Endodermal cell (in vitro differentiated cells): ENCODE data around the gene TRPV5. TPM values are rescaled to one million over a fixed set of nuclear protein-coding genes. Genes with fewer than 3 reads are reported as not detected.
A peak's percentile ranks its signal among the peaks of the same experiment; 100 is the strongest.

Experiments
- DNase-seq: peaks from one replicate; pipeline ENCODE4 v3.0.0-alpha.2; 2017
- H3K27ac ChIP-seq: 2 replicates; pipeline ENCODE4 v1.5.1; 2013; ENCODE audit warnings: mild to moderate bottlenecking, low read depth, low read length, moderate library complexity
- H3K27me3 ChIP-seq: 2 replicates; pipeline ENCODE4 v1.6.1; 2013; ENCODE audit warnings: mild to moderate bottlenecking, low read length, moderate library complexity; ENCODE audit not compliant: insufficient read depth, control insufficient read depth, poor library complexity, severe bottlenecking
- H3K36me3 ChIP-seq: 2 replicates; pipeline ENCODE4 v1.7.0; 2013; ENCODE audit warnings: mild to moderate bottlenecking, low read length, moderate library complexity; ENCODE audit not compliant: control insufficient read depth, insufficient read depth
- H3K4me1 ChIP-seq: one replicate; pipeline ENCODE4 v1.7.0; 2013; ENCODE audit warnings: low read length; ENCODE audit not compliant: control insufficient read depth, insufficient read depth
- H3K4me3 ChIP-seq: 2 replicates; pipeline ENCODE4 v1.5.1; 2013; ENCODE audit warnings: mild to moderate bottlenecking, low read length, moderate library complexity
- H3K9ac ChIP-seq: 2 replicates; pipeline ENCODE4 v1.6.1; 2013; ENCODE audit warnings: mild to moderate bottlenecking, low read length, moderate library complexity; ENCODE audit not compliant: poor library complexity, severe bottlenecking; ENCODE audit errors: extremely low read depth
- H3K9me3 ChIP-seq: 2 replicates; pipeline ENCODE4 v1.6.1; 2013; ENCODE audit warnings: mild to moderate bottlenecking, low read length, moderate library complexity; ENCODE audit not compliant: control insufficient read depth
- H3K27ac Mint-ChIP-seq: 2 replicates; pipeline ENCODE4 v1.8.0; 2020; ENCODE audit warnings: mixed read lengths
- H3K27me3 Mint-ChIP-seq: 2 replicates; pipeline ENCODE4 v1.8.0; 2021; ENCODE audit warnings: mild to moderate bottlenecking, mixed read lengths; ENCODE audit not compliant: insufficient read depth
- H3K36me3 Mint-ChIP-seq: 2 replicates; pipeline ENCODE4 v1.8.0; 2020; ENCODE audit warnings: low read depth, mixed read lengths
- H3K4me1 Mint-ChIP-seq: 2 replicates; pipeline ENCODE4 v1.8.0; 2020; ENCODE audit warnings: mixed read lengths
- H3K4me3 Mint-ChIP-seq: 2 replicates; pipeline ENCODE4 v1.8.0; 2020; ENCODE audit warnings: mild to moderate bottlenecking, moderate library complexity, mixed read lengths
- H3K9me3 Mint-ChIP-seq: 2 replicates; pipeline ENCODE4 v1.8.0; 2020; ENCODE audit warnings: mild to moderate bottlenecking, mixed read lengths
- WGBS, 2 experiments: methylation state at CpG; one replicate each; pipeline versions ENCODE4 v1.1.5 to v1.1.7; 2013; ENCODE audit warnings: missing lambda C conversion rate in 2 of 2, mixed read lengths in 1 of 2; ENCODE audit not compliant: insufficient coverage in 1 of 2, insufficient read length in 1 of 2; 5-methylcytosine and 5-hydroxymethylcytosine counted together
- total RNA-seq, 2 donors: library from RNA; stranded (reverse); fragmentation: NEBNext Ultra II Directional in 1 of 2; extraction: Animal tissue kit (Norgen Biotek cat#: 25700) in 1 of 2; gene quantifications; 2 replicates in 1 of 2; 3 replicates in 1 of 2; pipeline ENCODE4 v1.2.1, GENCODE V29; 2021
- TF ChIP-seq, protein P1 (sequence below): fragments of 200-600 bp; sonication (generic); conservative IDR thresholded peaks from 2 replicates; pipeline ENCODE4 v1.5.0; 2021; ENCODE audit warnings: antibody characterized with exemption, mild to moderate bottlenecking

The TRPV5 gene
- total RNA-seq, 2 donors from 2014 or later = 0.15 to 0.22 TPM

- H3K36me3 ChIP-seq = peaks cover 21% of the 10 kb centered on the region
Measured at GRCh38 chr7:142867398-142868187, 66.0 kb downstream of the TRPV5 start.

GRCh38 chr7:142867097-142867378 is 66.5 kb downstream of the TRPV5 start:
- Mint-ChIP-seq H3K27me3 (no peaks in the 10 kb centered on the region), H3K36me3 (peaks cover 50% of the 10 kb centered on the region), H3K4me1 (peaks cover 9% of the 10 kb centered on the region), H3K4me3 (no peak overlapping the region), H3K9me3 (no peaks in the 10 kb centered on the region), H3K27ac (no peak overlapping the region)
- Histone ChIP-seq H3K9ac (no peak overlapping the region), H3K27me3 (no peaks in the 10 kb centered on the region), H3K4me1 (no peaks in the 10 kb centered on the region), H3K4me3 (no peak overlapping the region), H3K9me3 (no peaks in the 10 kb centered on the region), H3K27ac (no peak overlapping the region), H3K36me3 (peaks cover 26% of the 10 kb centered on the region)
- DNase-seq = no peak
- TF ChIP-seq, protein P1, sequence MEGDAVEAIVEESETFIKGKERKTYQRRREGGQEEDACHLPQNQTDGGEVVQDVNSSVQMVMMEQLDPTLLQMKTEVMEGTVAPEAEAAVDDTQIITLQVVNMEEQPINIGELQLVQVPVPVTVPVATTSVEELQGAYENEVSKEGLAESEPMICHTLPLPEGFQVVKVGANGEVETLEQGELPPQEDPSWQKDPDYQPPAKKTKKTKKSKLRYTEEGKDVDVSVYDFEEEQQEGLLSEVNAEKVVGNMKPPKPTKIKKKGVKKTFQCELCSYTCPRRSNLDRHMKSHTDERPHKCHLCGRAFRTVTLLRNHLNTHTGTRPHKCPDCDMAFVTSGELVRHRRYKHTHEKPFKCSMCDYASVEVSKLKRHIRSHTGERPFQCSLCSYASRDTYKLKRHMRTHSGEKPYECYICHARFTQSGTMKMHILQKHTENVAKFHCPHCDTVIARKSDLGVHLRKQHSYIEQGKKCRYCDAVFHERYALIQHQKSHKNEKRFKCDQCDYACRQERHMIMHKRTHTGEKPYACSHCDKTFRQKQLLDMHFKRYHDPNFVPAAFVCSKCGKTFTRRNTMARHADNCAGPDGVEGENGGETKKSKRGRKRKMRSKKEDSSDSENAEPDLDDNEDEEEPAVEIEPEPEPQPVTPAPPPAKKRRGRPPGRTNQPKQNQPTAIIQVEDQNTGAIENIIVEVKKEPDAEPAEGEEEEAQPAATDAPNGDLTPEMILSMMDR = no peak
- WGBS, 2 experiments = 80 to 100% methylated on average over 2 to 4 of the region's 4 CpGs

More at GRCh38 chr7:142867398-142868187, 66.0 kb downstream of the TRPV5 start:
- 92% methylated on average over 18 of the region's 18 CpGs; no CpG with 5 or more reads in 1 of the 2 experiments for WGBS, 2 experiments
- no peaks in the 10 kb centered on the region for H3K27me3 Mint-ChIP-seq
- Histone ChIP-seq H3K27ac (no peak overlapping the region), H3K4me1 (no peaks in the 10 kb centered on the region), H3K27me3 (no peaks in the 10 kb centered on the region), H3K9me3 (no peaks in the 10 kb centered on the region), H3K4me3 (no peak overlapping the region), H3K9ac (no peak overlapping the region)
- H3K4me1 Mint-ChIP-seq = peaks cover 4% of the 10 kb centered on the region
- H3K9me3 Mint-ChIP-seq = no peaks in the 10 kb centered on the region
- DNase-seq = peak; percentile 36
- peaks cover 50% of the 10 kb centered on the region for H3K36me3 Mint-ChIP-seq
- H3K4me3 Mint-ChIP-seq = no peak overlapping the region
- H3K27ac Mint-ChIP-seq = no peak overlapping the region
- TF ChIP-seq, protein P1 = no peak

DNA sequence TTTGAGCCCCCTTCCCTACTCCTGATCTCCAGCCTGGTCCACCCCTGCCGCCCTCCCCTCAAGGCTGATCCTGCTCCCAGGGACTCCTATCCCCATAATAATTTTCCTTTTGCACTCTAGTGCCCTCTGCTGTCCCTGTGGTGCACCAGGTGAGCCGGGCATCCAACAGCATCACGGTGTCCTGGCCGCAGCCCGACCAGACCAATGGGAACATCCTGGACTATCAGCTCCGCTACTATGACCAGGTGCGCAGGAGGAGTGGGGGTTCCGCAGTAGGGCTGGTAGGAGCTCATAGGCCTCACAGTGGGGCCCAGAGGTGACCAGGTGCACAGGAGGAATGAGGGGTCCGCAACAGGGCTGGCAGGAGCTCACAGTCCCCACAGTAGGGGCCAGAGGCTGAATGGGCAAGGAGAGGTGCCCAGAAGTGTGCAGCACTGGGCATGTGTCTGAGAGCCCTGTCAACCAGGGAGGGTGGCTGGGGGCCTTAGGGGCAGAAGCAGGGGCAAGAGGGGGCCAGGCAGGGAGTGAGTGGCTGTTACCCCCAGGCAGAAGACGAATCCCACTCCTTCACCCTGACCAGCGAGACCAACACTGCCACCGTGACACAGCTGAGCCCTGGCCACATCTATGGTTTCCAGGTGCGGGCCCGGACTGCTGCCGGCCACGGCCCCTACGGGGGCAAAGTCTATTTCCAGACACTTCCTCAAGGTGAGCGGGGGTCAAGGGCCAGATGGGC is 67.0 kb downstream of the TRPV5 start:
- Histone ChIP-seq H3K9ac (no peak overlapping the region), H3K9me3 (no peaks in the 10 kb centered on the region), H3K27me3 (no peaks in the 10 kb centered on the region), H3K4me1 (no peaks in the 10 kb centered on the region), H3K4me3 (no peak overlapping the region), H3K36me3 (peaks cover 31% of the 10 kb centered on the region), H3K27ac (no peak overlapping the region)
- peak; percentile 92 for DNase-seq
- TF ChIP-seq, protein P1 = peak; percentile 82
- WGBS, 2 experiments = 78 to 79% methylated on average over 7 to 18 of the region's 18 CpGs
- H3K27ac Mint-ChIP-seq = no peak overlapping the region
- H3K27me3 Mint-ChIP-seq = no peaks in the 10 kb centered on the region
- no peak overlapping the region for H3K4me3 Mint-ChIP-seq
- no peaks in the 10 kb centered on the region for H3K9me3 Mint-ChIP-seq
- peaks cover 10% of the 10 kb centered on the region for H3K4me1 Mint-ChIP-seq
- H3K36me3 Mint-ChIP-seq = peaks cover 50% of the 10 kb centered on the region
